HG02678 (cell line): ENCODE measurements around the gene TNFRSF13B.
"Not testable (repeated sequence)": the region's sequence is repeated elsewhere in the genome, so short reads cannot be mapped to it uniquely, and the experiment has no call there.

Source experiments
- ATAC-seq: cut with Tn5 transposase; IDR thresholded peaks from one replicate; pipeline ENCODE4 v1.9.1; 2021; ENCODE audit warnings: mild to moderate bottlenecking, moderate library complexity; ENCODE audit not compliant: unreplicated experiment

Gene TNFRSF13B

GRCh38 chr17:16971458-16972338 lies at the start of gene TNFRSF13B:
TNFRSF13B (minus strand) TSS chr17:16972118; CDS start chr17:16972075, 43 bp downstream.
- ATAC-seq, result peak; percentile 33

DNA sequence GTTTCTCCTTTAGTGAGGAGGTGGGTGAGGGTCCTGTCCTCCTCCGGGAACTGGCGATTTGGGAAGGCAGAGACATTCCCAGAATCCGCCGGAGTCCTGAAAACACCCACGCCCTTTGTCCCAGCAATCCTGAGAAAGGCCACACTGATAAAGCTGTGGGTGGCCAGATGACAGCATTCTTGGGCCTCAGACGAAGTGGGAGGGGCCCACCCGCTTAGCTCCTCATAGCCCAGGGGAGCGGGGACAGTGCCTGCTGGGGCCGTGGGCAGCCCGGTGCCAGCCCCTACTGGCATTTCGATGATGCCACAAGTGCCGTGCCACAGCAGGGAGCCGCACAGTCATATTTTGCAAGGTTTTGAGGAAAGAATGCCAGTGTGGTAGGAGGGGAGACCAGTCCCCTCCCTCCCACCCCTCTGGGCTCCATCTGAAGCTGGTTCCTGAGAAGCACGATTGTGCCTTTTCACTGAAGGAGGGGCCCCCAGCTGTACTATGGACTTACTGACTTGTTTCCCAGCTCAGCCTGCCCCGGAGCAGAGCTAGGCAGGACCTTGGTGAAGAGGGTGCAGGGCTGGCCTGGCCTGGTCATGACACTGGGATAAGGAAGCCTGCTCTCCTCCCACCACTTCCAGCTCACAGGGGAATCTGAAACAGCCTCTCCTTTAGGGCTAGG lies 49.4 kb upstream of the TNFRSF13B start:
- ATAC-seq, result no peak

GRCh38 chr17:17020821-17021193 lies 48.9 kb upstream of the TNFRSF13B start:
- no peak for ATAC-seq

GRCh38 chr17:17019891-17020456 lies 48.1 kb upstream of the TNFRSF13B start:
- no peak for ATAC-seq

DNA sequence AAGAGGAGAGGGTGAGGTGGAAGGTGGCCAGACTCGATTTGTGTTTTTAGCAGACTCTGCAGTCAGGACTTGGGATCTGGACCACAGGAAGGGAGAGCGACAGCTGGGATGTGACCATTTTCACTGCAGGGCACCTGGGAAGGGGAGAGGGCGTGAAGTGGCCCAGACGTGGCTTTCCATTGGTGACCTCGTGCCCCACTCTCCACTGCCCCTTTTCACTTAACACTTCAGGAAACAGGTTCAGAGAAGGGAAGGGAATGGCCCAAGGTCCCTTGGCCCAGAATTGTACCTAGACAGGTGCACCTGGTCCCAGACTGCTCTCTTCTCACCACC lies 47.5 kb upstream of the TNFRSF13B start:
- ATAC-seq, result no peak

DNA sequence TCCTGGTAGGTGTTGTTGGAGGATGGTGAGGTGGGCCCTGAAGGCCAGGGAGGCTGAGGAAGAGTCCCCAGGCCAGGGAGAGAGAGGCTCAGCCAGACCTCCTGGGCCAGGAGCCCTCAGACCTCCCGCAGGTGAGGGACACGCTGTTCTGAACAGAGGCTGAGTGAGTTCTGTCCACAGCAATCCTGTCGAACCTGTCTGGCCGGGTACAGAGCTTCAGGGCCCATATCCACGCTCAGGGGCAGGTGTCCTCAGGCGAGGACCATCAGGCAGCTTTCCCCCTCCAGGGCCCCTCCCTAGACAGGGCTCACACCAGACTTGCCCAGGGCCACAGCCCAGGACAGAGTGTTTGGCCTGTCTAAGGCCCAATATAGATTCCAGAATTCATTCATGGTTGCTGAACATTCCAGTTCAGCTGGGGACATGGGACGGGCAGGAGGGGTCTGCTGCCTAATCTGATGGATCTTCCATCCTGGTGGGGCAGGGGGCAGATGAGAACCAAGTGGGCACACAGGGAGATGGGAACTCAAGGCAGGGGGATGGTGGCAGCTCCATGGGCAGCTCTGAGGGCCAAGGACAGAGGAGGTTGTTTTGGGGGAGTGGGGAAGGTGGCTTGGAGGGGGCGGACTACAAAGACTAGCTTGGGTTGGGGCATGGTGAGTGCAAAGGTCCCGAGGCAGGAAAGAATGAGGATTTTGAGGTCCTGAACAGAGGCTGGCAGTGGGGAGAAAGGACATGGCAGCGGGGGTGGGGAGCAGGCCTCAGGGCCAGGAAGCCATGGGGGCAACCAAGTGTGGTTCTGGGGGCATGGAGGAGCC lies 46.9 kb upstream of the TNFRSF13B start:
- no peak for ATAC-seq

DNA sequence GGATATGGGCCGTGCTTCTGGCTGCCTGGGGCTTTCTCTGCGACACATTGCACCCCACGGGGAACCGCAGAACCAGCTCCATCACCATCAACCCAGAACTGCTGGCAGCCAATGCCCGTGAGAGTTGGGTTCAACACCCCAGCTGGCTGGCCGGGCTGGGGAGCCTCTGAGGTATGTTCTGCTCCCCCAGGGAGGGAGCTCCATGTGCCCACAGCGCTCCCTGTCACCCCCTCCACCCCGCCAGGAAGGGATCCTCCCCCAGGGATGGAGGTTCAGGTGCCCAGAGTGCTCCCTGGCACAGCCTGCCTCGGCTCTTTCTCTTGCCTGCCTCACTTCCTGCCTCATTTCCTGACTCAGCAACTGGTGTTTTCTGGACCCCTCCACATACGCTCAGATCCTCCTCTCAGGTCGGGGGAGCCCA lies 46.1 kb upstream of the TNFRSF13B start:
- no peak for ATAC-seq

GRCh38 chr17:17017343-17018014 lies 45.6 kb upstream of the TNFRSF13B start:
- no peak for ATAC-seq

- ATAC-seq, result not testable (repeated sequence)
Measured at GRCh38 chr17:17016199-17017197, 44.6 kb upstream of the TNFRSF13B start.

- no peak for ATAC-seq
Measured at GRCh38 chr17:17015230-17015629, 43.3 kb upstream of the TNFRSF13B start.

DNA sequence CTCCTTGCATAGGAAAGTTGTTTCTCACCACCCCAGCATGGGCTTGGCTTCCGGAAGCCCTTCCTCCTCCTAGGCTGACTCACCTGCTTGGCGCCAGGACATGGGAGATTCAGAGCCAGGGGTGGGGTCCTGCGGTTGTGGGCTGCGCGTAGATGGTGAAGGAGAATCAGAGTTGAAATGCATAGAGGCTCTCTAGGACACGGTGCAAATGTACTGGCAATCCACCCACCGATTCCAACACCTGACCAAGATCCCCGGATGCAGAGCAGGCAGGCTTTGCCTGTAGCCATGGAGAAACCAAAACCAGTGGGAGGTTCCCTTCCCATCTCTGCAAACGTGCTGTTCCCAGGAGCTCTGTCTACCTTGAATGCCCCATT lies 42.8 kb upstream of the TNFRSF13B start:
- not testable (repeated sequence) for ATAC-seq

GRCh38 chr17:17013828-17014747 lies 42.2 kb upstream of the TNFRSF13B start:
- ATAC-seq, result not testable (repeated sequence)

GRCh38 chr17:17011043-17011907 lies 39.4 kb upstream of the TNFRSF13B start:
- ATAC-seq, result not testable (repeated sequence)

DNA sequence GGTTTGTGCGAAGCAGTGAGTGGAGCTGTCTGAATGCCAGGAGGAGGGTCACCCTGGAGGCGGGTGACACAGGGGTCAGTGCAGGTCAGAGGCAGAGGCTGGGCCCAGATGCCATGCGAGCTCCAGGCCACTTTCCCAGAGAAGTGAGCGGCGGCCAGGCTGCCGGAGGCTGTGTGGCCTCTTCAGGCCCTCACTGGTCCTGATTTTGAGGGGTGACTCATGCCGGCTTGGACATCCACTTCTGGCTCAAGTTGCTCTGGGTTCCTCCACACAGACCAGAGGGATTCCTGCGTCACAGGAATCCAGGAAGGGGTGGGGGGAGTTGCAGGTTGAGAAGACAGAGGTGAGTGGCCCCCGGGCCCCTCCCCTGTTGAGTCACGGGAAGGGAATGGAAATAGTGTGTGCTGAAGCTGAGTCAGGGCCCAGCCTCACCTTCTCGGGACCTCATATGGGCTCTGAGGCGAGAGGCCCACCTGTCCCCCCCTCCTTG lies 38.7 kb upstream of the TNFRSF13B start:
- ATAC-seq, result not testable (repeated sequence)

DNA sequence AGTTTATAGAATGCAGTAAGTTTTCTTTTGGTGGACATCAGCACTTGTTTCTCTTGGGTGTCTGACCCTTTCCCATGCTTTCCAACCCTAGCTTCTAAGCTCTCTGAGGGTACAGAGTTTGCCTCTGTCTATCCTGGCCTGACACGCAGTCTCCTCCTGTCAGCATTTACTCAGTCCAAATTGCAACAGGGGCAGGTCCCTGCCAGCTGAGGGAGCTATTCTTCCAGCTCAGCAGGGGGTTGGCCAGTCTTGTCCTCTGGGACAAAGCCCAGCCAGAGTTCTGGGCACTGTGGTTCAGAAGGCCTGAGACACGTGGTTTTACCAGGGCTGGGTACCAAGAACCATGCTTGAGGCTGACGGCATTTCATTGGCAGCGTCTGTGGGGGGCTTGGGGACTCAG lies 38.1 kb upstream of the TNFRSF13B start:
- not testable (repeated sequence) for ATAC-seq

GRCh38 chr17:17008621-17009397 lies 36.9 kb upstream of the TNFRSF13B start:
- ATAC-seq, result not testable (repeated sequence)
